ENCODE measurements around the gene GEMIN7.

DNA sequence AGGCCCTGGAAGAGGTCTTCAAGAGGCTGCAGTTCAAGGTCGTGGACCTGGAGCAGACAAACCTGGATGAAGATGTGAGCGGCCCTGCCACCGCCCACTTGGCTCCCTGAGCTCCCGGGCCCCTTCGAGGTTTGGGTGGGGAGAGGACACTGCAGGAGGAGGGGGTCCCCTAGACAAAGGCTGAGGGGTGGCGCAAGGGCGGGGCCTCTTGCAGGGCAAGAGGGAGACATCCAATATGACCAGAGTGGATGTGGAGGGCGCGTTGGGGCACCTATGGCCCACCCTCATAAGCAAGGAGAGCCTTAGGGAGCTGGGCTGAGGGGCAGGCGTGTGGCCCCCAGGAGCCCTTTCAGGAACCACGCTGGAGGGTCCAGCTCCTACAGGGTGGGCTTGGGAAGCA is 61.5 kb downstream of the GEMIN7 start:
- no peak for TF ChIP-seq POLR2A (IDR thresholded peaks at IDR 0.05)
- TF ChIP-seq CTCF (IDR thresholded peaks at IDR 0.05), result no peak
